Activated CD4-positive, alpha-beta memory T cell treated with anti-CD3 and anti-CD28 coated beads, Interleukin-2, amount 10 ng/mL, durations not matched to agents 7 days and 5 days (primary cell): ENCODE measurements around the gene C19orf47. TPM values are rescaled to one million over a fixed set of nuclear protein-coding genes. Genes with fewer than 3 reads are reported as not detected.

ENCODE experiments used
- CTCF ChIA-PET: fragments of 350-600 bp; sonication (Branson Sonifier 250); formaldehyde crosslinking; loops from one replicate; lab custom pipeline; 2021; ENCODE audit warnings: antibody characterized with exemption, inconsistent platforms; lab: Charles Lee
- POLR2A ChIA-PET: fragments of 350-600 bp; sonication (Branson Sonifier 250); formaldehyde crosslinking; loops from one replicate; lab custom pipeline; 2021; ENCODE audit warnings: antibody characterized with exemption; lab: Charles Lee
- DNase-seq: peaks from one replicate; pipeline ENCODE4 v3.0.0-alpha.2; 2020
- H3K27ac Mint-ChIP-seq: one replicate; pipeline ENCODE4 v1.8.0; 2021; ENCODE audit warnings: mild to moderate bottlenecking, mixed read lengths
- H3K27me3 Mint-ChIP-seq: one replicate; pipeline ENCODE4 v1.8.0; 2021; ENCODE audit warnings: mixed read lengths
- H3K36me3 Mint-ChIP-seq: one replicate; pipeline ENCODE4 v1.8.0; 2021; ENCODE audit warnings: low read depth, mixed read lengths
- H3K4me1 Mint-ChIP-seq: one replicate; pipeline ENCODE4 v1.8.0; 2021; ENCODE audit warnings: mixed read lengths
- H3K4me3 Mint-ChIP-seq: one replicate; pipeline ENCODE4 v1.8.0; 2021; ENCODE audit warnings: mild to moderate bottlenecking, mixed read lengths
- H3K9me3 Mint-ChIP-seq: one replicate; pipeline ENCODE4 v1.8.0; 2021; ENCODE audit warnings: mixed read lengths
- total RNA-seq, 2 experiments: library from RNA; stranded (reverse); gene quantifications; one replicate each; pipeline ENCODE4 v1.2.3, GENCODE V29; 2021

Gene C19orf47
- total RNA-seq, 2 experiments from 2014 or later, result 19.0 to 20.5 TPM

DNA sequence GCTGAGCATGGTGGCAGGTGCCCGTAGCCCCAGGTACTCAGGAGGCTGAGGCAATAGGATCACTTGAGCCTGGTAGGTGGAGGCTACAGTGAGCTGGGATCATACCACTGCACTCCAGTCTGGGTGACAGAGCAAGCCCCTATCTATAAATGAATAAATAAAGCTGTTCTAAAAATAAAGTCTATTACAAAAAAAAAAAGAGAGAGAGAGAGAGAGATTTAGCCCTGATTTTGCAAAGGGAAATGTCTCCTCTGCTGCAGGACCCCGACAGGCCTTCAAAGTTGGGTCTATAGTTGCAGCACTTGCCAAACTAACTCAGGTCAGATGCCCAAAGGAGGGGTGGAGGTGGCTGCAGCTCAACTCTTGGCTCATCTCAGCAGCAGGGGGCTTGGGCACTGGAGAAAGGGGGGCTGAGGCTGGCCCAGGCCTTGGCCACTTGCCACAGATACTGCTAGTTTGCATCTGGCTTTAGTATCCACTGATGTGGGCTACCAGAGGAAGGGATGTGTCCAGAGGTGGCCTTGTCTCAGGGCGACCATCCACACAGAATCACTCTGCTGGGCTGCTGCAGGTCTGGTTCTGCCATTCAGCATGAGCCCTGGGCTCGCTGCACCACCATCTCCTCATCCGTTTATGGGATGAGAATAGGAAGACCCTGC lies 32.3 kb downstream of the C19orf47 start:
- Mint-ChIP-seq H3K9me3 (no peaks in the 10 kb centered on the region), H3K27me3 (no peaks in the 10 kb centered on the region), H3K27ac (no peak overlapping the region), H3K4me1 (peaks cover 7% of the 10 kb centered on the region), H3K4me3 (no peak overlapping the region), H3K36me3 (peaks cover 14% of the 10 kb centered on the region)
- POLR2A ChIA-PET, result no interaction called here
- CTCF ChIA-PET, result no interaction called here
- DNase-seq, result no peak

DNA sequence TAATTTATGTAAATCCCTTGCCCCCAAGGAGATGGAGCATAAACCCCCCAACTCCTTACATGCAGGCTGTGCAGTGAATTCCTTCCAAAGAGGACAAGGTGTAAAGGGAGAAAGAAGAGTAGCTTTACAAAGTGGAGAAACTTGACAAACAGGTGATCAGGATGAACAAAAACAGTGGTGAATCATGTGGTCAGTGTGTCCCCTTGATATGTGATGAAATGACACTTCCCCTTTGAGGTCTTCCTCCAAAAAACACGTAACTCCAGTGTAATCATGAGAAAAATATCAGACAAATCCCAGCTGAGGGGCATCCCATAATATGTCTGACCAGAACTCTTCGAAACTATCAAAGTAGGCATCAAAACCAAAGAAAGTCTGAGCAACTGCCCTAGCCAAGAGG lies 33.5 kb downstream of the C19orf47 start:
- ChIA-PET CTCF (interaction anchor here (1.0 to 1.3 kb wide), 2 partner anchors 9 to 107 kb away, joined by 4 to 5 read pairs; no protein-coding TSS in a partner anchor), POLR2A (no interaction called here)
- Mint-ChIP-seq H3K27ac (no peak overlapping the region), H3K27me3 (no peaks in the 10 kb centered on the region), H3K36me3 (peaks cover 7% of the 10 kb centered on the region), H3K4me3 (no peak overlapping the region), H3K4me1 (peaks cover 7% of the 10 kb centered on the region), H3K9me3 (no peaks in the 10 kb centered on the region)
- no peak for DNase-seq

DNA sequence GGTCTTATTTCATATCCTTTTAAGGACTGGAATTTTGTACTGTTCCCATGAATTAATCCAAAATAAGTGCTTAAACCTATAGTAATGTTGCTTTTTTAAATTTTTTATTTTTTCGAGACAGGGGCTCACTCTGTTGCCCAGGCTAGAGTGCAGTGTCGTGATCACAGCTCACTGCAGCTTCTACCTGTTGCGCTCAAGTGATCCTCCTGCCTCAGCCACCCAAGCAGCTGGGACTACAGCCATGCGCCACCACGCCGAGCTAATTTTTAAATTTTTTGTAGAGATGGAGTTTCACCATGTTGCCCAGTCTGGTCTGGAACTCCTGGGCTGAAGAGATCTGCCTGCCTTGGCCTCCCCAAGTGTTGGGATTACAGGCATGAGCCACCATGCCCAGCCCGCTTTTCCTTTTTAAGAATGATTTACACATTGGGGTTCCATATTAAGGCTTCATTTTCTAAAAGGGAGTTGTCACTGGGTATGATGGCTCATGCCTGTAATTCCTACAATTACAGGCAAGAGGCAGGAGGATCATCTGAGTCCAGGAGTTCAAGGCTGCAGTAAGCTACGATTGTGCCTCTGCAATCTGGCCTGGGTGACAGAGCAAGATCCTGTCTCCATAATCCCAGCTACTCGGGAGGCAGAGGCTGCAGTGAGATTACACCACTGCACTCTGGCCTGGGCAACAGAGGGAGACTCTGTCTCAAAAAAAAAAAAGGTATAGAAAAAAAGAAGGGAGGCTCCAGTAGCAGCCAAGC lies 34.8 kb downstream of the C19orf47 start:
- H3K27me3 Mint-ChIP-seq, result no peaks in the 10 kb centered on the region
- no peak overlapping the region for H3K4me3 Mint-ChIP-seq
- ChIA-PET CTCF (no interaction called here), POLR2A (no interaction called here)
- no peaks in the 10 kb centered on the region for H3K9me3 Mint-ChIP-seq
- peaks cover 7% of the 10 kb centered on the region for H3K4me1 Mint-ChIP-seq
- H3K36me3 Mint-ChIP-seq, result peaks cover 5% of the 10 kb centered on the region
- H3K27ac Mint-ChIP-seq, result no peak overlapping the region
- DNase-seq, result no peak

DNA sequence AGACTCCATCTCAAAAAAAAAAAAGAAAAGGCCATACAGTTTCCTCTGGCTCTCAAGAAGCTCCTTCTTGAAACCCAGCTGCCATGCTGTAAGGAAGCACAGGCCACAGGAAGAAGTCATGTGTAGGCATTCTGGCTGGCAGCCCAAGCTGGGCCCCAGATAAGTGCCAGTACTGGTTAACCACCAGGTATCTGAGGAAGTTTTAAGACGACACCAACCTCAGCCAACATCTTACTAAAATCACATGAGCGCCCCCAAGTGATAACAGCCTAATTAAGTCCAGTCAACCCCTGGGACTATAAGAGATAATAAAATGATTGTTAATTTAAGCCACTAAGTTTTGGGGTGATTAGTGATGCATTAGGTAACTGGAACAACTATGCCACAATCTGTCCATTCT lies 35.7 kb downstream of the C19orf47 start:
- no peak for DNase-seq
- Mint-ChIP-seq H3K9me3 (no peaks in the 10 kb centered on the region), H3K27me3 (no peaks in the 10 kb centered on the region), H3K36me3 (peaks cover 5% of the 10 kb centered on the region), H3K27ac (no peak overlapping the region), H3K4me1 (peaks cover 7% of the 10 kb centered on the region), H3K4me3 (no peak overlapping the region)
- ChIA-PET CTCF (no interaction called here), POLR2A (no interaction called here)

DNA sequence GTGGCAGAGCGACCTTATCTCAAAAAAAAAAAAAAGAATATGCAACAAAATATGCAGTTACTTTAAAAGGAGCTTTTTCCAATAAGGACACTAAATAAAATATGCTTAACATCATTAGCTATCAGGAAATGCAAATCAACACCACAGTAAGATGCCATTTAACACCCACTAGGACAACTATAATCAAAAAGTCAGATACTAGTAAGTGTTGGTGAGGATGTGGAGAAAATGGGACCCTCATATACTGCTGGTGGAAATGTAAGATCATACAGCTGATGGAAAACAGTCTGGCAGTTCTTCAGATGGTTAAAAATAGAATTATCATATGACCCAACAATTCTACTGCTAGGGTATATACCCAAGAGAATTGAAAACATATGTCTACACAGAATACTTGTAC lies 38.5 kb downstream of the C19orf47 start:
- no peaks in the 10 kb centered on the region for H3K36me3 Mint-ChIP-seq
- DNase-seq, result no peak
- POLR2A ChIA-PET, result no interaction called here
- H3K27ac Mint-ChIP-seq, result no peak overlapping the region
- H3K27me3 Mint-ChIP-seq, result no peaks in the 10 kb centered on the region
- peaks cover 9% of the 10 kb centered on the region for H3K4me1 Mint-ChIP-seq
- CTCF ChIA-PET, result no interaction called here
- H3K4me3 Mint-ChIP-seq, result no peak overlapping the region
- no peaks in the 10 kb centered on the region for H3K9me3 Mint-ChIP-seq

DNA sequence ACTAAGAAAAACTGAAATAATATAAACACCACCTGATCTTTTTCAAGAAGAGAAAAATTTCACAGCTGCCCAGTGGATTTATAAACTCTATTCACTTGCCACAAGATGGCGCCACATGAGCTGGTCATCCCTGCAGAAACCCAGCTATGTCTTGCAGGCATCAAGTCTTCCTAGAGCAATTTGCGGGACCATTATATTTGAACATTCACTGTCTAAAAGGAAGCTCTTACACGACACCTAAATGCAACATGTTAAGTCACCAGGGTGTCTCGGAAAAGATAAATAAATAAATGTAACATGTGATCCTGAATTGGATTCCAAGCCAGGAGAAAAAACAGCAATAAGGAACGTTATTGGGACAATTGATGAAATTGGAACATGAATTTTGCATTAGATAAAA lies 42.8 kb downstream of the C19orf47 start:
- POLR2A ChIA-PET, result interaction anchor here (0.7 kb wide), 2 partner anchors 17 to 235 kb away, joined by 3 read pairs; no protein-coding TSS in a partner anchor
- H3K27me3 Mint-ChIP-seq, result no peaks in the 10 kb centered on the region

DNA sequence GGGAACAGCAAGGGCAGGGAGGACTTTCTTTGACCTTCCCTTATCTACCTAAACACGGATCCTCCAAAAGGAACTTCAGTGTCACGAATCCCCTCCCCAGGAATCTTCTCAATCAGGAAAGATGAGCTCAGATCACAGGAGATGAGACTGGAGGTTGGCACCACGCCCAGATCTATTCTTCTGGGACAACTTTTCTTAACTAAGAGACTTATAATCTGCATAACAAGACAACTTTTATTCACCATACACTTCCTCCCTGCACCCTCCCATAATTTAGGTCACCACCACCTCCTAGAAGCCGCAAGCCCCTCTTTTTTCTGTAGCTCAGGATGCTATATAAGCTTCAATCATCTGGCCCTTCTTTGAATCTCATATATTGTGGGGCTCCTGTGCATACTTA lies 43.9 kb downstream of the C19orf47 start:
- no peak overlapping the region for H3K27ac Mint-ChIP-seq
- ChIA-PET POLR2A (no interaction called here), CTCF (interaction anchor here (1.2 to 2.7 kb wide), 10 partner anchors 7 to 330 kb away, joined by 3 to 18 read pairs (median 10); partner anchors contain the start of gene AKT2)
- H3K27me3 Mint-ChIP-seq, result no peaks in the 10 kb centered on the region
- no peaks in the 10 kb centered on the region for H3K36me3 Mint-ChIP-seq
- H3K9me3 Mint-ChIP-seq, result no peaks in the 10 kb centered on the region
- no peak for DNase-seq
- no peak overlapping the region for H3K4me3 Mint-ChIP-seq
- H3K4me1 Mint-ChIP-seq, result peaks cover 3% of the 10 kb centered on the region

More for the DNA sequence above, 42.8 kb downstream of the C19orf47 start:
- H3K4me3 Mint-ChIP-seq, result no peak overlapping the region
- H3K9me3 Mint-ChIP-seq, result no peaks in the 10 kb centered on the region
- peaks cover 3% of the 10 kb centered on the region for H3K4me1 Mint-ChIP-seq
- peak; percentile 83 for DNase-seq
- CTCF ChIA-PET, result interaction anchor here (0.6 to 2.7 kb wide), 47 partner anchors 8 to 1205 kb away, joined by 3 to 18 read pairs (median 4); partner anchors contain the start of genes AKT2, BLVRB, C19orf47 and PLD3
- H3K36me3 Mint-ChIP-seq, result no peaks in the 10 kb centered on the region
- H3K27ac Mint-ChIP-seq, result no peak overlapping the region

DNA sequence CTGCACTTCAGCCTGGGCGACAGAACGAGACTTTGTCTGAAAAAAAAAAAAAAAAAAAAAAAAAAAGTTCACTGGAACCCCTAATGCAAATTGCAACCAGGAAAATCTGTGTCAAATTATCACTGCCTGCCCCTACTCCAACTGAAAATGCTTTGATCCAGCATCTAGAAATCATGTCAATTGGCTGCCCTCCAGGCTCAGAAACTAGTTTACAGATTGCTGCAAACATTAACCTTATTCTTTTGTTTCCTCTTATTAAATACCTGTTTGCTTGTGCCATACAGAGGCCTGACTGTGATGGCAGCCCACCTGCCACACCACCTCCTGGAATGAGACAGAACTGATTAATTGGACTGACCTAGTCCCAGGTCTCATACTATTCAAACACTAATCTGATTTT lies 44.4 kb downstream of the C19orf47 start:
- Mint-ChIP-seq H3K4me3 (no peak overlapping the region), H3K36me3 (no peaks in the 10 kb centered on the region), H3K27me3 (no peaks in the 10 kb centered on the region), H3K27ac (no peak overlapping the region), H3K9me3 (no peaks in the 10 kb centered on the region), H3K4me1 (peaks cover 3% of the 10 kb centered on the region)
- ChIA-PET POLR2A (no interaction called here), CTCF (interaction anchor here (1.2 to 2.7 kb wide), 4 partner anchors 7 to 299 kb away, joined by 3 to 15 read pairs (median 8); partner anchors contain the start of gene AKT2)
- no peak for DNase-seq

DNA sequence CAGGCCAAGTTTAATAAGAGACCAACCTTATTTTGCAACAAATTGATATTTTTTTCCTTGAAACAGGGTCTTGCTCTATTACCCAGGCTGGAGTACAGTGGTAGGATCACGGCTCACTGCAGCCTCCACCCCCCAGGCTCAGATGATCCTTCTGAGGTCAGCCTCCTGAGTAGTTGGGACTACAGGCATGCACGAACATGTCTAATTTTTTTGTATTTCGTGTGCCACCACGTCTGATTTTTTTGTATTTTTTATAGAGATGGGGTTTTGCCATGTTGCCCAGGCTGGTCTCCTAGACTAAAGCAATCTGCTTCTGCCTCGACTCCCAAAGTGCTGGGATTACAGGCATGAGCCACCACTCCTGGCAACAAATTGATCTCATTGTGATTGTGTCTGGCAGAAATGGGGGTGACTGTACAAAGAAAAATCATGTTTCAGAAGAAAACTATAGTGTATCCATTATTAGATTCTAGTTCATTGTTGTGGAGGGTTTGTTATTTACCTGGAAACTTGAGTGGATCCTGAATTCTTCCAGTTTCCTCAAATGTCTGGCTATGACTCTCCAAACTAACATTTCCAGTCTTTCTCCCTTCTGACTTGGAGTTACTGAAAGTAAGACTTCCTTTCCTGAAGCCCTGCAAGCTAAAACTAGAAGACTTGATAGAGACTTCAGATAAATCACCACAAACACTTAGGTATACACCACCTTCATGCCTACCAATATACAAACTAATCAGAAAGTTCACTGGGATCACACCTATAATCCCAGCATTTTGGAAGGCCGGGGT lies 45.8 kb downstream of the C19orf47 start:
- no peaks in the 10 kb centered on the region for H3K36me3 Mint-ChIP-seq
- ChIA-PET CTCF (no interaction called here), POLR2A (no interaction called here)
- H3K9me3 Mint-ChIP-seq, result no peaks in the 10 kb centered on the region
- no peaks in the 10 kb centered on the region for H3K27me3 Mint-ChIP-seq
- H3K4me1 Mint-ChIP-seq, result peaks cover 3% of the 10 kb centered on the region
- H3K27ac Mint-ChIP-seq, result no peak overlapping the region
- H3K4me3 Mint-ChIP-seq, result no peak overlapping the region
- no peak for DNase-seq

DNA sequence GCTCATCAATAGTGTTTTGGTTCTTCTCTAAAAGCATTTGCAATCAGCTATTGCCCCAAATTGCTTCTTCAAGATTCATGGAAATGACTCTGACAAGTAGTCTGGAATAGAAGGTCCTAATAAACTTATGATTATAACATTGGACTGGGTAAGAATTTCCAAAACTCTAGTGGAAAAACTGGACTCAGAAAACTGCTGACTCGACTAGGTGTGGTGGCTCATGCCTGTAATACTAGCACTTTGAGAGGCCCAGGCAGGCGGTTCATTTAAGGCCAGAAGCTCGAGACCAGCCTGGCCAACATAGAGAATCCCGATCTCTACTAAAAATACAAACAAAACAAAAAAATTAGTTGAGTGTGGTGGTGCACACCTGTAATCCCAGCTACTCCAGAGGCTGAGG lies 47.5 kb downstream of the C19orf47 start:
- H3K9me3 Mint-ChIP-seq, result no peaks in the 10 kb centered on the region

DNA sequence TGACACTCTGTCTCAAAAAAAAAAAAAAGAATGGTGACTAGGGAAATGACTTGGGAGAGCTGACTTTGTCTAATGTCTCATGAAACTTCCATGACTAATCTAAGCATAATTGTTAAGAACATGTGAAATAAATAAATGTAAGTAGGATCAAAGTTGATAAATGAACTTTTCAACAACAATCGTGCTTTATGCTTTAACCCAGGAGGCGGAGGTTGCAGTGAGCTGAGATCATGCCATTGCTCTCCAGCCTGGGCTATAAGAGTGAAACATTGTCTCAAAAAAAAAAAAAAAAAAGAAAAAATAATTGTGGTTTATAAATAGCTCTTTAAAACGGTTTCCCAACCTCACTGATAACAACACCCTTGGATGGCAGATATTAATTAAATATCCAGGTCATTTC lies 50.2 kb downstream of the C19orf47 start:
- no peak for DNase-seq
- H3K36me3 Mint-ChIP-seq, result no peaks in the 10 kb centered on the region
- ChIA-PET CTCF (interaction anchor here (0.6 to 1.9 kb wide), 3 partner anchors 7 to 107 kb away, joined by 3 to 8 read pairs (median 5); no protein-coding TSS in a partner anchor), POLR2A (no interaction called here)
- no peak overlapping the region for H3K4me3 Mint-ChIP-seq
- H3K4me1 Mint-ChIP-seq, result no peaks in the 10 kb centered on the region
- H3K9me3 Mint-ChIP-seq, result no peaks in the 10 kb centered on the region
- no peak overlapping the region for H3K27ac Mint-ChIP-seq
- H3K27me3 Mint-ChIP-seq, result no peaks in the 10 kb centered on the region

More for the DNA sequence above, 47.5 kb downstream of the C19orf47 start:
- no peak overlapping the region for H3K27ac Mint-ChIP-seq
- no peak for DNase-seq
- ChIA-PET CTCF (no interaction called here), POLR2A (interaction anchor here (0.6 kb wide), 1 partner anchor 1693 kb away, joined by 3 read pairs; no protein-coding TSS in a partner anchor)
- no peaks in the 10 kb centered on the region for H3K36me3 Mint-ChIP-seq
- H3K4me1 Mint-ChIP-seq, result peaks cover 3% of the 10 kb centered on the region
- H3K4me3 Mint-ChIP-seq, result no peak overlapping the region
- no peaks in the 10 kb centered on the region for H3K27me3 Mint-ChIP-seq

DNA sequence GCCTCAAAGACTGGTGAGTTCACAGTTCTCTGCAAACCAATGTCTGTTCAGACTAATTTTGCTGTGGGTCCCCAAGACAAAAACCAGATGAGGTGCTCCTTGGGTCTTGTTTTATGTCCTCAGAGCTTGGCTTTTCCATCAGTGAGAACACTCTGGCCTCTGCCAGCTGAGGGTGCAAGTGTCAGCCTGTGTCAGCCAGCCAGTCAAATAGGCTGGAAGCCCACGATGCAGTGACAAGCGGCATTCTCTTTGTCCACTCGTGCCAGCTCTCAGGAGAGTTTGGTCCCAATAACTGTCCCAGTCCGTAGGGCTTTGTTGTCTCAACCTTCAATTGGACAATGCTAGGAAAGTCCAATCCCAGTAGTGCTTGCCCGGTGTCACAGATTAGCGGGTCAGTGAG lies 53.6 kb downstream of the C19orf47 start:
- POLR2A ChIA-PET, result no interaction called here
- DNase-seq, result no peak
- Mint-ChIP-seq H3K4me3 (no peak overlapping the region), H3K27me3 (no peaks in the 10 kb centered on the region), H3K27ac (no peak overlapping the region), H3K9me3 (no peaks in the 10 kb centered on the region), H3K36me3 (no peaks in the 10 kb centered on the region), H3K4me1 (no peaks in the 10 kb centered on the region)
- CTCF ChIA-PET, result no interaction called here
